Esophagus squamous epithelium (tissue), 4 donors: ENCODE data around the gene TMEM131L.

Source experiments
- CTCF ChIP-seq, 6 experiments: fragments of 450-650 bp in 4 of 6; fragments of 200-600 bp in 2 of 6; sonication (generic) in 2 of 6; IDR thresholded peaks; one replicate each; pipeline ENCODE4 v1.5.1; 2016 to 2019; ENCODE audit warnings: antibody characterized with exemption in 6 of 6, mild to moderate bottlenecking in 4 of 6, moderate library complexity in 4 of 6
- POLR2A ChIP-seq, 4 donors: fragments of 450-650 bp; IDR thresholded peaks; one replicate each; pipeline ENCODE4 v1.6.1; 2017; ENCODE audit warnings: antibody characterized with exemption in 4 of 4, mild to moderate bottlenecking in 4 of 4, moderate library complexity in 3 of 4

- TF ChIP-seq CTCF (IDR thresholded peaks at IDR 0.05) (no peak), POLR2A (IDR thresholded peaks at IDR 0.05) (no peak)
Measured at GRCh38 chr4:153465140-153465539, 1.0 kb upstream of the TMEM131L start.
